ENCODE measurements around the gene QRICH2.

QRICH2 gene

DNA sequence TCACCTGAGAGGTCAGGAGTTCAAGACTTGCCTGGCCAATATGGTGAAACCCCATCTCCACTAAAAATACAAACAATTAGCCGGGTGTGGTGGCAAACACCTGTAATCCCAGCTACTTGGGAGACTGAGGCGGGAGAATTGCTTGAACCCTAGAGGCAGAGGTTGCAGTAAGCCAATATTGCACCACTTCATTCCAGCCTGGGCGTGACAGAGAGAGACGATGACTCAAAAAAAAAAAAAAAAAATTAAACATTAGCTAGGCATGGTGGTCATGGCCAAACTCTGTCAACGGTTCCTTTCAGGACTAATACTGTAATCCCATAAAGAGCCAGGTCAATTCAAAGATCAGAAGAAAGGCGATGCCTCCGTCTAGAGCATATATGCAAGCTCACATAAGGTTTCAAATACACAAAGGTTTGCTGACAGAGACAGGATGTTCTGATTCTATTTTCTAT, 70.2 kb downstream of the QRICH2 start:
- TF ChIP-seq, protein P1, sequence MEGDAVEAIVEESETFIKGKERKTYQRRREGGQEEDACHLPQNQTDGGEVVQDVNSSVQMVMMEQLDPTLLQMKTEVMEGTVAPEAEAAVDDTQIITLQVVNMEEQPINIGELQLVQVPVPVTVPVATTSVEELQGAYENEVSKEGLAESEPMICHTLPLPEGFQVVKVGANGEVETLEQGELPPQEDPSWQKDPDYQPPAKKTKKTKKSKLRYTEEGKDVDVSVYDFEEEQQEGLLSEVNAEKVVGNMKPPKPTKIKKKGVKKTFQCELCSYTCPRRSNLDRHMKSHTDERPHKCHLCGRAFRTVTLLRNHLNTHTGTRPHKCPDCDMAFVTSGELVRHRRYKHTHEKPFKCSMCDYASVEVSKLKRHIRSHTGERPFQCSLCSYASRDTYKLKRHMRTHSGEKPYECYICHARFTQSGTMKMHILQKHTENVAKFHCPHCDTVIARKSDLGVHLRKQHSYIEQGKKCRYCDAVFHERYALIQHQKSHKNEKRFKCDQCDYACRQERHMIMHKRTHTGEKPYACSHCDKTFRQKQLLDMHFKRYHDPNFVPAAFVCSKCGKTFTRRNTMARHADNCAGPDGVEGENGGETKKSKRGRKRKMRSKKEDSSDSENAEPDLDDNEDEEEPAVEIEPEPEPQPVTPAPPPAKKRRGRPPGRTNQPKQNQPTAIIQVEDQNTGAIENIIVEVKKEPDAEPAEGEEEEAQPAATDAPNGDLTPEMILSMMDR (IDR thresholded peaks at IDR 0.05): no peak
- H3K27ac ChIP-seq: no peak overlapping the region
- H3K27me3 ChIP-seq: peaks cover 86% of the 10 kb centered on the region
- H3K4me1 ChIP-seq (ENCODE audit: control insufficient read depth in 1 of 2, insufficient read depth in 1 of 2, low read depth in 1 of 2, low read length in 1 of 2): peaks cover 13 to 19% of the 10 kb centered on the region in 2 experiments
- no peak overlapping the region for H3K4me3 ChIP-seq (ENCODE audit: low read depth in 1 of 2, low read length in 1 of 2)
- H3K9me3 ChIP-seq: no peaks in the 10 kb centered on the region
- no peaks in the 10 kb centered on the region for H3K36me3 ChIP-seq

DNA sequence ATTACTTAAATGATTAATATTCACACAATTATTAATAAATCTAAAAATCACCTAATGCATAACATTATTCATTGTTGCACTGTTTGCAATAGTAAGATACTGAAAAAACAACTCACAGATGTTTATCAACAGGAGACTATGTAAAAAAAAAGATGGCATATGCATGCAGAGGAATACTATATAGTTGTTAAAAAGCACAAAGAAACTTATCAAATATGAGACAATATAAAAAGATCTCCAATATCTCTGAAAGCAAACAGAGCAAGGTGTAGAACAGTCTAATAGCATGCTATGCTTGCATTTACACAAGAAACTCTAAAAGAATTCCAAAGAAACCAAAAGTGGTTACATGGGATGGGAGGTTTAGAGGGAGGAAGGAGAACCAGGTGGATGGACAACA, 71.5 kb downstream of the QRICH2 start:
- Histone ChIP-seq H3K27ac (no peak overlapping the region), H3K9me3 (no peaks in the 10 kb centered on the region), H3K4me1 (ENCODE audit: control insufficient read depth in 1 of 2, insufficient read depth in 1 of 2, low read depth in 1 of 2, low read length in 1 of 2) (peaks cover 13 to 18% of the 10 kb centered on the region in 2 experiments), H3K36me3 (no peaks in the 10 kb centered on the region), H3K27me3 (peaks cover 86% of the 10 kb centered on the region), H3K4me3 (ENCODE audit: low read depth in 1 of 2, low read length in 1 of 2) (no peak overlapping the region)
- TF ChIP-seq, protein P1 (IDR thresholded peaks at IDR 0.05): no peak

DNA sequence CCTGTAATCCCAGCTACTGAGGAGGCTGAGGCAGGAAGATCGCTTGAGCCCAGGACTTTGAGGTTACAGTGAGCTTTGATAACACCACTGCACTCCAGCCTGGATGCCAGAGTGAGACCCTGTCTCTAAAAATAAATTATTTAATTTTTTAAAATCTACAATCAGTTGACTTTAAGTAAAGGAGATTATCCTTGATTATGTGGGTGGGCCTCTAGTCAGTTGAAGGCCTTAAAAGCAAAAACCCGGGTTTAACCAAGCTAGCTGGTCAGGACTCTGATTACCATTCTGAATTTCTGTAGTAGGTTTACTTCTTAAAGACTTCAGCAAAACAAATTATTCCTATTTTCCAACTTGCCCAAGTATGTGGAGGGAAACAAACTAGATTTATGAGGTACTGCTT, 72.2 kb downstream of the QRICH2 start:
- H3K4me3 ChIP-seq (ENCODE audit: low read depth in 1 of 2, low read length in 1 of 2): no peak overlapping the region
- no peaks in the 10 kb centered on the region for H3K36me3 ChIP-seq
- no peak overlapping the region for H3K27ac ChIP-seq
- peaks cover 7 to 11% of the 10 kb centered on the region in 2 experiments for H3K4me1 ChIP-seq (ENCODE audit: control insufficient read depth in 1 of 2, insufficient read depth in 1 of 2, low read depth in 1 of 2, low read length in 1 of 2)
- TF ChIP-seq, protein P1 (IDR thresholded peaks at IDR 0.05): no peak
- peaks cover 84% of the 10 kb centered on the region for H3K27me3 ChIP-seq
- H3K9me3 ChIP-seq: no peaks in the 10 kb centered on the region

DNA sequence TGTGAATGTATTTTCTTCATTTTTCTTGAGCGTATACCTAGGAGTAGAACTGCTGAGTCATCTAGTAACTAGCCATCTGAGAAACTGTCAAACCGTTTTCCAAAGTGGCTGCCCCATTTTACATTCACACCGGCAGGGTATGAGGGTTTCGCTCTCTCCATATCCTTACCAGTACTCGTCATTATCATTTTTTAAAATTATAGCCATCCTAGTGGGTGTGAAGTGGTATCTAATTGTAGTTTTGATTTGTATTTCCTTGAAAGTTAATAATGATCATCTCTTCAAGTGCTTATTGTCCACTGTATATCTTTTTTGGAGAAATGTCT, 73.8 kb downstream of the QRICH2 start:
- H3K4me1 ChIP-seq (ENCODE audit: control insufficient read depth in 1 of 2, insufficient read depth in 1 of 2, low read depth in 1 of 2, low read length in 1 of 2): peaks cover 0 to 2% of the 10 kb centered on the region in 2 experiments
- H3K27me3 ChIP-seq: peaks cover 87% of the 10 kb centered on the region
- no peaks in the 10 kb centered on the region for H3K36me3 ChIP-seq
- no peak overlapping the region for H3K27ac ChIP-seq
- TF ChIP-seq, protein P1 (IDR thresholded peaks at IDR 0.05): no peak
- H3K4me3 ChIP-seq (ENCODE audit: low read depth in 1 of 2, low read length in 1 of 2): no peak overlapping the region
- no peaks in the 10 kb centered on the region for H3K9me3 ChIP-seq

DNA sequence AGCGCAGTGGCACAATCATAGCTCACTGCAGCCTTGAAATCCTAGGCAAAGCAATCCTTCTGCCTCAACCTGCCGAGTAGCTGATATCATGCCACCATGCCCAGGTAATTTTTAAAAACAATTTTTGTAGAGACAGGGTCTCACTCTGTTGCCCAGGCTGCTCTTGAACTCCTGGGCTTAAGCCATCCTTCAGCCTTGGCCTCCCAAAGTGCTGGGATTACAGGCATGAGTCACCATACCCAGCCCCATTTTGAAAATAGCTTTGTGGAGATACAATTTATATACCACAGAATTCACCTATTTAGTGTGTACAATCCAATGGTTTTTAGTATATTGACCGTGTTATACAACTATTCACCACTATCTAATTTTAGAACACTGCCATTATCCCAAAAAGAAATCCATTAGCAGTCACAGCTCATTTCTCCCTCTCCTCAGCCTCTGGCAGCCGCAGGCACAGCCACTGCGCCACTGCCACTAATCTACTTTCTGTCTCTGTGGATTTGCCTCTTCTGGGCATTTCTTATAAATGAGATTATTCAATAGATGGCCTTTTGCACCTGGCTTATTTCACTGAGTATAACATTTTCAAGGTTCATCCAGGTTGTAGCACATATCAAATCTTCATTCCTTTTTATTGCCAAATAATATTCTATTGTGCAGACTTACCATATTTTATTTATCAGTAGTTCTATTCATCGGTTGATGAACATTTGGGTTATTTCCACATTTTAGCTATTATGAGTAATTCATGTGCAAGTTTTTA, 74.3 kb downstream of the QRICH2 start:
- H3K4me1 ChIP-seq (ENCODE audit: control insufficient read depth in 1 of 2, insufficient read depth in 1 of 2, low read depth in 1 of 2, low read length in 1 of 2): no peaks in the 10 kb centered on the region

More for the DNA sequence above, 74.3 kb downstream of the QRICH2 start:
- no peak overlapping the region for H3K4me3 ChIP-seq (ENCODE audit: low read depth in 1 of 2, low read length in 1 of 2)
- H3K27me3 ChIP-seq: peaks cover 87% of the 10 kb centered on the region
- H3K27ac ChIP-seq: no peak overlapping the region
- H3K36me3 ChIP-seq: no peaks in the 10 kb centered on the region
- TF ChIP-seq, protein P1 (IDR thresholded peaks at IDR 0.05): no peak
- H3K9me3 ChIP-seq: no peaks in the 10 kb centered on the region
